SK-N-SH treated with all-trans-retinoic acid at 6 μM for 48 hours (cell line): Measurements from ENCODE around the gene SAPCD1.

Source experiments
- ISL1 ChIP-seq: fragments of 250-450 bp; sonication (Bioruptor Pico); IDR thresholded peaks from 2 replicates; pipeline ENCODE4 v2.1.2; 2022; ENCODE audit warnings: mild to moderate bottlenecking, moderate library complexity
- PATZ1 ChIP-seq: fragments of 250-450 bp; sonication (Bioruptor Pico); IDR thresholded peaks from 2 replicates; pipeline ENCODE4 v1.8.0; 2020; ENCODE audit warnings: mild to moderate bottlenecking, moderate library complexity, borderline replicate concordance
- ZNF70 ChIP-seq: fragments of 450-650 bp; formaldehyde crosslinking; IDR thresholded peaks from 2 replicates; pipeline ENCODE4 v1.5.0; 2020; ENCODE audit warnings: mild to moderate bottlenecking, moderate library complexity

- TF ChIP-seq ISL1 (CRISPR knock-in tag) (no peak), ZNF70 (CRISPR knock-in tag) (no peak), PATZ1 (CRISPR knock-in tag) (no peak)
Measured at GRCh38 chr6:31763619-31763940, 1.1 kb downstream of the SAPCD1 start.
